HepG2 (cell line): ENCODE data around the gene ARHGAP26. TPM values are rescaled to one million over a fixed set of nuclear protein-coding genes. Genes with fewer than 3 reads are reported as not detected.

ENCODE experiments used
- ATAC-seq: fragments of 200-7000 bp; cut with Tn5 transposase; 3 replicates; pipeline ENCODE4 v1.9.1; 2020; ENCODE audit warnings: mild to moderate bottlenecking, moderate library complexity
- BruUV-seq: library from RNA; stranded (reverse); fragments of 400-500 nt; replicated peaks from 2 replicates; lab custom pipeline; 2021; lab: Mats Ljungman, UMichigan
- CTCF ChIA-PET: fragments of 300-600 bp; formaldehyde crosslinking; extraction: SDS; loops from one replicate; lab custom pipeline; 2021; ENCODE audit warnings: low total read pairs, inconsistent platforms, low intra/inter-chr PET ratio; lab: Yijun Ruan, JAX
- POLR2A ChIA-PET: fragments of 350-600 bp; sonication (Branson Sonifier 250); formaldehyde crosslinking; loops from one replicate; lab custom pipeline; 2020; ENCODE audit warnings: antibody characterized with exemption, inconsistent platforms; lab: Yijun Ruan, JAX
- DNase-seq: peaks from one replicate; pipeline ENCODE4 v3.0.0-alpha.2; 2015; ENCODE audit warnings: low spot score
- FAIRE-seq: peaks from 3 replicates; lab custom pipeline; 2011; peaks lifted over from hg19 to GRCh38; lab: Jason Lieb, UNC
- H2AFZ ChIP-seq: one replicate; pipeline ENCODE4 v1.6.1; 2011; ENCODE audit warnings: low read length, inconsistent platforms
- H3K27ac ChIP-seq: fragments of 300-600 bp; 3 replicates; pipeline ENCODE4 v1.8.0; 2011; ENCODE audit warnings: mixed run types, mild to moderate bottlenecking, mixed read lengths, low read length, inconsistent platforms; ENCODE audit not compliant: insufficient read depth; ENCODE audit errors: extremely low read length
- H3K27me3 ChIP-seq, 2 experiments: fragments of 200-600 bp in 1 of 2; 2 replicates in 1 of 2; 3 replicates in 1 of 2; pipeline versions ENCODE4 v1.6.0 to v1.8.0; 2011; ENCODE audit warnings: low read length in 2 of 2, mild to moderate bottlenecking in 2 of 2, moderate library complexity in 2 of 2, inconsistent platforms in 1 of 2; ENCODE audit not compliant: insufficient read depth in 2 of 2, control insufficient read depth in 1 of 2
- H3K36me3 ChIP-seq, 2 experiments: fragments of 200-600 bp in 1 of 2; replicated peaks in 1 of 2; 2 replicates in 1 of 2; 3 replicates in 1 of 2; pipeline versions ENCODE4 v1.5.1 to v1.8.0; 2011; ENCODE audit warnings: low read length in 2 of 2, inconsistent platforms in 1 of 2; ENCODE audit not compliant: insufficient read depth in 2 of 2, control insufficient read depth in 1 of 2
- H3K4me1 ChIP-seq: 2 replicates; pipeline ENCODE4 v1.5.1; 2012; ENCODE audit warnings: low read length, inconsistent platforms; ENCODE audit not compliant: insufficient read depth
- H3K4me2 ChIP-seq: 2 replicates; pipeline ENCODE4 v1.6.0; 2011; ENCODE audit warnings: low read depth, low read length, inconsistent platforms
- H3K4me3 ChIP-seq, 3 experiments: fragments of 200-600 bp in 1 of 3; sonication (generic), shearing (Covaris generic) in 1 of 3; replicated peaks in 1 of 3; 2 replicates each; pipeline ENCODE4 v1.5.1; 2011 to 2016; ENCODE audit warnings: low read length in 3 of 3, inconsistent platforms in 2 of 3, low read depth in 2 of 3, mild to moderate bottlenecking in 2 of 3, control low read depth in 1 of 3, mixed read lengths in 1 of 3; ENCODE audit not compliant: insufficient read depth in 1 of 3
- H3K79me2 ChIP-seq: one replicate; pipeline ENCODE4 v1.6.1; 2011; ENCODE audit warnings: low read length, inconsistent platforms; ENCODE audit not compliant: insufficient read depth
- H3K9ac ChIP-seq: 2 replicates; pipeline ENCODE4 v1.6.0; 2011; ENCODE audit warnings: mild to moderate bottlenecking, low read depth, low read length, inconsistent platforms; ENCODE audit not compliant: insufficient read depth
- H3K9me3 ChIP-seq: 2 replicates; pipeline ENCODE4 v1.5.1; 2012; ENCODE audit warnings: mild to moderate bottlenecking, low read length
- H4K20me1 ChIP-seq: 2 replicates; pipeline ENCODE4 v1.6.0; 2011; ENCODE audit warnings: inconsistent platforms, mild to moderate bottlenecking, low read length, moderate library complexity; ENCODE audit not compliant: insufficient read depth
- BHLHE40 ChIP-seq: IDR thresholded peaks from 2 replicates; pipeline ENCODE4 v1.6.1; 2011; ENCODE audit warnings: low read length, improper control_type of control experiment
- HDAC6 ChIP-seq: fragments of 200-600 bp; sonication (generic); IDR thresholded peaks from 2 replicates; pipeline ENCODE4 v1.7.0; 2017; ENCODE audit warnings: mild to moderate bottlenecking, antibody characterized with exemption, low read length, low read depth
- NFIB ChIP-seq: sonication (generic); formaldehyde crosslinking; IDR thresholded peaks from 2 replicates; pipeline ENCODE4 v1.9.0; 2021; ENCODE audit warnings: missing genetic modification reagents, mild to moderate bottlenecking, borderline replicate concordance
- RFX1 ChIP-seq: fragments of 450-650 bp; IDR thresholded peaks from 2 replicates; pipeline ENCODE4 v1.6.1; 2017
- TAF1 ChIP-seq: sonication (generic); formaldehyde crosslinking; IDR thresholded peaks from 2 replicates; pipeline ENCODE4 v1.4.0; 2020; ENCODE audit warnings: missing genetic modification reagents
- ZNF598 ChIP-seq: sonication (generic); formaldehyde crosslinking; IDR thresholded peaks from 2 replicates; pipeline ENCODE4 v1.5.1; 2020; ENCODE audit warnings: mild to moderate bottlenecking, missing genetic modification reagents, borderline replicate concordance
- ZNF660 ChIP-seq: sonication (generic); formaldehyde crosslinking; IDR thresholded peaks from 2 replicates; pipeline ENCODE4 v1.5.1; 2020; ENCODE audit warnings: mild to moderate bottlenecking, low read depth, missing genetic modification reagents, borderline replicate concordance
- ZNF737 ChIP-seq: sonication (generic); formaldehyde crosslinking; IDR thresholded peaks from 2 replicates; pipeline ENCODE4 v1.5.0; 2020; ENCODE audit warnings: missing genetic modification reagents, mild to moderate bottlenecking, borderline replicate concordance
- WGBS: methylation state at CpG from one replicate; pipeline ENCODE4 v1.1.6; 2017; ENCODE audit warnings: low lambda C conversion rate; 5-methylcytosine and 5-hydroxymethylcytosine counted together
- in situ Hi-C: cut with HindIII; loops from 2 replicates; pipeline ENCODE4 v1.10.0; 2017; ENCODE audit warnings: low pct_unique_long_range_greater_than_20kb; ENCODE audit not compliant: extremely low pct_ligation_motif_present
- intact Hi-C: fragments of 100-400 bp; cut with micrococcal nuclease; formaldehyde crosslinking; loops from one replicate; pipeline ENCODE4 v1.10.0; 2022; ENCODE audit not compliant: unreplicated experiment
- polyA plus RNA-seq, 8 experiments: library from polyadenylated mRNA; depleted of rRNA in 3 of 8; stranded (reverse) in 7 of 8; unstranded in 1 of 8; fragments of >200 nt; fragmentation: Illumina TruSeq in 4 of 8; extraction: Trizol in 4 of 8; gene quantifications; 2 replicates each; pipeline versions ENCODE4 v1.2.1 to v1.2.3, GENCODE V29; 2011 to 2016; ENCODE audit warnings: low read depth in 4 of 8, missing spikeins in 1 of 8, mixed read lengths in 1 of 8; ENCODE audit not compliant: insufficient read depth in 1 of 8
- total RNA-seq, 5 experiments: library from RNA; depleted of rRNA; stranded (reverse); fragments of >200 nt; fragmentation: Illumina TruSeq; extraction: Trizol; gene quantifications; 2 replicates each; pipeline ENCODE4 v1.2.3, GENCODE V29; 2016; ENCODE audit warnings: low read depth in 1 of 5
- TF ChIP-seq, protein P1 (sequence below): sonication (generic); formaldehyde crosslinking; IDR thresholded peaks from 2 replicates; pipeline ENCODE4 v1.5.0; 2020; ENCODE audit warnings: mild to moderate bottlenecking, missing genetic modification reagents, borderline replicate concordance

ARHGAP26 gene
- total and polyA plus RNA-seq, 2 of the 13 experiments (the other 11 are each of a cell fraction or from before 2014, with no cell fraction given) = 9.6 to 18.2 TPM

DNA sequence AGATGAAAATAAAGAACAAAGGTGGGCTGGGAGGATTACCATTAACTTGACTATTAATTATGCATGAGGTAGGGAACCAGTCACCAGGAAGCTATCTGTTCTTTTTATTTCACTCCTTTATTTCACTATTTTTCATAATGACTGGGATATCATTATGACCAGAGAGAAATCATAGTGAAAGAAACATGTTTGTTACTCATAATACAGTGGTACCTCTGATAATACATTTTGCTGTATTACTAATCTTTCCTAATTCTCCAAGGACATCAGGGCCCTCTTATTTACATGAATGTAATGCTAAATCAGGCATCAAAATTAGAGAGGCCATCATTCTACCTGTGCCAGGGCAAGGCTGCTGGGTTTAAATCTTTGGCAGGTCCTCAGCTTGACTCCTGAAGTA, 379.6 kb downstream of the ARHGAP26 start (continued):
- TF ChIP-seq, protein P1, sequence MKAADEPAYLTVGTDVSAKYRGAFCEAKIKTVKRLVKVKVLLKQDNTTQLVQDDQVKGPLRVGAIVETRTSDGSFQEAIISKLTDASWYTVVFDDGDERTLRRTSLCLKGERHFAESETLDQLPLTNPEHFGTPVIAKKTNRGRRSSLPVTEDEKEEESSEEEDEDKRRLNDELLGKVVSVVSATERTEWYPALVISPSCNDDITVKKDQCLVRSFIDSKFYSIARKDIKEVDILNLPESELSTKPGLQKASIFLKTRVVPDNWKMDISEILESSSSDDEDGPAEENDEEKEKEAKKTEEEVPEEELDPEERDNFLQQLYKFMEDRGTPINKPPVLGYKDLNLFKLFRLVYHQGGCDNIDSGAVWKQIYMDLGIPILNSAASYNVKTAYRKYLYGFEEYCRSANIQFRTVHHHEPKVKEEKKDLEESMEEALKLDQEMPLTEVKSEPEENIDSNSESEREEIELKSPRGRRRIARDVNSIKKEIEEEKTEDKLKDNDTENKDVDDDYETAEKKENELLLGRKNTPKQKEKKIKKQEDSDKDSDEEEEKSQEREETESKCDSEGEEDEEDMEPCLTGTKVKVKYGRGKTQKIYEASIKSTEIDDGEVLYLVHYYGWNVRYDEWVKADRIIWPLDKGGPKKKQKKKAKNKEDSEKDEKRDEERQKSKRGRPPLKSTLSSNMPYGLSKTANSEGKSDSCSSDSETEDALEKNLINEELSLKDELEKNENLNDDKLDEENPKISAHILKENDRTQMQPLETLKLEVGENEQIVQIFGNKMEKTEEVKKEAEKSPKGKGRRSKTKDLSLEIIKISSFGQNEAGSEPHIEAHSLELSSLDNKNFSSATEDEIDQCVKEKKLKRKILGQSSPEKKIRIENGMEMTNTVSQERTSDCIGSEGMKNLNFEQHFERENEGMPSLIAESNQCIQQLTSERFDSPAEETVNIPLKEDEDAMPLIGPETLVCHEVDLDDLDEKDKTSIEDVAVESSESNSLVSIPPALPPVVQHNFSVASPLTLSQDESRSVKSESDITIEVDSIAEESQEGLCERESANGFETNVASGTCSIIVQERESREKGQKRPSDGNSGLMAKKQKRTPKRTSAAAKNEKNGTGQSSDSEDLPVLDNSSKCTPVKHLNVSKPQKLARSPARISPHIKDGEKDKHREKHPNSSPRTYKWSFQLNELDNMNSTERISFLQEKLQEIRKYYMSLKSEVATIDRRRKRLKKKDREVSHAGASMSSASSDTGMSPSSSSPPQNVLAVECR (CRISPR knock-in tag) = no peak
- no peak for TF ChIP-seq ZNF660 (CRISPR knock-in tag)
- TF ChIP-seq RFX1 = no peak
- TF ChIP-seq, all 625 proteins: peak for 0

DNA sequence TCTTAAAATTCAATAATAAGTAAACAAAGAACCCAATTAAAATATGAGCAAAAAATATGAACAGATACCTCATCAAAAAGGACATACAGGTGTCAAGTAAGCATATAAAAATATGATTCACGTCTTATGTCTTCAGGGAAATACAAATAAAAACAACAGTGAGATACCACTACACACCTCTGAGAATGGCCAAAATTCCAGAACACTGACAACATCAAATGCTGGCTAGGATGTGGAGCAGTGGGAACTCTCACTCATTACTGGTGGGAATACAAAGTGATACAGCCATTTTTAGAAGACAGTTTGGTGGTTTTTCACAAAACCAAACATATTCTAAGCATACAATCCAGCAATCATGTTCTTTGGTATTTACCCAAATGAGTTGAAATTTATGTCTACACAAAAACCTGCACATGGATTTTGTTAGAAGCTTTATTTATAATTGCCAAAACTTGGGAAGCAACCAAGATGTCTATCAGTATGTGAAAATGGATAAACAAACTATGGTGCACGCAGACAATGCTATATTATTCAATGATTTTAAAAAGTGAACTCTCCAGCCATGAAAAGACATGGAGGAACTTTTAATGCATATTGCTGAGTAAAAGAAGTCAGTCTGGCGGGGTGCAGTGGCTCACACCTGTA, 381.0 kb downstream of the ARHGAP26 start:
- no peaks in the 10 kb centered on the region for H3K9me3 ChIP-seq
- in situ Hi-C loops (no loop called here), intact Hi-C loops (no loop called here)
- no peaks in the 10 kb centered on the region for H3K4me1 ChIP-seq
- 98% methylated on average over 3 of the region's 3 CpGs for WGBS
- H4K20me1 ChIP-seq = no peaks in the 10 kb centered on the region
- no peaks in the 10 kb centered on the region for H3K79me2 ChIP-seq
- peaks cover 8 to 28% of the 10 kb centered on the region in 2 experiments; a peak in 4 of 5 replicates for H3K36me3 ChIP-seq
- H3K4me2 ChIP-seq = no peak overlapping the region
- H3K9ac ChIP-seq = no peak overlapping the region
- ChIA-PET POLR2A (no interaction called here), CTCF (no interaction called here)
- ATAC-seq (no peak), FAIRE-seq (no peak), DNase-seq (no peak)
- TF ChIP-seq TAF1 = no peak
- no peak for TF ChIP-seq NFIB (CRISPR knock-in tag)
- TF ChIP-seq HDAC6 = no peak
- TF ChIP-seq ZNF737 (CRISPR knock-in tag) = no peak
- TF ChIP-seq BHLHE40 = no peak
- TF ChIP-seq ZNF598 (CRISPR knock-in tag) = no peak
- BruUV-seq = TSS peak; percentile 31
- H3K27me3 ChIP-seq = no peaks in the 10 kb centered on the region
- H3K4me3 ChIP-seq = no peak overlapping the region
- no peak overlapping the region for H3K27ac ChIP-seq
- no peak overlapping the region for H2AFZ ChIP-seq
